22Rv1 (cell line): ENCODE data around the gene IFT22.

Source experiments
- CTCF ChIP-seq: fragments of 450-650 bp; IDR thresholded peaks from 2 replicates; pipeline ENCODE4 v1.5.1; 2017; ENCODE audit warnings: mild to moderate bottlenecking
- ZFX ChIP-seq: fragments of 450-650 bp; IDR thresholded peaks from 2 replicates; pipeline ENCODE4 v1.6.1; 2017; ENCODE audit warnings: antibody characterized with exemption, borderline replicate concordance

- no peak for TF ChIP-seq CTCF
- no peak for TF ChIP-seq ZFX
These were observed 42.9 kb downstream of the IFT22 start for GRCh38 chr7:101278461-101279292.
